H1 (cell line): ENCODE measurements around the gene DNAAF5. TPM values are rescaled to one million over a fixed set of nuclear protein-coding genes. Genes with fewer than 3 reads are reported as not detected.

ENCODE experiments used
- CTCF ChIA-PET: fragments of 300-600 bp; sonication (Branson Sonifier 250); formaldehyde crosslinking; loops from one replicate; lab custom pipeline; 2021; ENCODE audit not compliant: partially characterized antibody; lab: Charles Lee
- POLR2A ChIA-PET: fragments of 300-600 bp; sonication (Branson Sonifier 250); formaldehyde crosslinking; loops from one replicate; lab custom pipeline; 2021; ENCODE audit warnings: inconsistent platforms; ENCODE audit not compliant: partially characterized antibody; lab: Charles Lee
- DNase-seq, 2 experiments: peaks; one replicate each; pipeline versions ENCODE4 v3.0.0 to v3.0.0-alpha.2; 2010 to 2022; ENCODE audit warnings: low spot score in 2 of 2, low read depth in 1 of 2, mixed read lengths in 1 of 2
- FAIRE-seq: peaks from 2 replicates; lab custom pipeline; 2011; peaks lifted over from hg19 to GRCh38; lab: Jason Lieb, UNC
- H2AFZ ChIP-seq: 2 replicates; pipeline ENCODE4 v1.8.1; 2012; ENCODE audit warnings: low read length, inconsistent platforms
- H2AK5ac ChIP-seq: 2 replicates; pipeline ENCODE4 v1.6.1; 2013; ENCODE audit warnings: low read depth, low read length
- H2BK120ac ChIP-seq: replicated peaks from 2 replicates; pipeline ENCODE3; 2013; ENCODE audit warnings: low read depth, low read length, inconsistent platforms
- H2BK12ac ChIP-seq: 2 replicates; pipeline ENCODE4 v1.6.1; 2013; ENCODE audit warnings: low read depth, low read length
- H2BK15ac ChIP-seq: 2 replicates; pipeline ENCODE4 v1.6.1; 2013; ENCODE audit warnings: low read length
- H2BK20ac ChIP-seq: 2 replicates; pipeline ENCODE4 v1.6.1; 2013; ENCODE audit warnings: low read length
- H2BK5ac ChIP-seq: 2 replicates; pipeline ENCODE4 v1.6.1; 2013; ENCODE audit warnings: low read depth, low read length
- H3K14ac ChIP-seq: 2 replicates; pipeline ENCODE4 v1.6.1; 2013; ENCODE audit warnings: inconsistent platforms; ENCODE audit not compliant: insufficient read length
- H3K18ac ChIP-seq: 2 replicates; pipeline ENCODE4 v1.6.1; 2013; ENCODE audit warnings: low read length; ENCODE audit errors: extremely low read depth
- H3K23ac ChIP-seq: 2 replicates; pipeline ENCODE4 v1.6.1; 2013; ENCODE audit warnings: inconsistent platforms; ENCODE audit not compliant: insufficient read length
- H3K23me2 ChIP-seq: 2 replicates; pipeline ENCODE4 v1.6.1; 2013; ENCODE audit warnings: low read depth, low read length
- H3K27ac ChIP-seq: 2 replicates; pipeline ENCODE4 v1.6.1; 2011; ENCODE audit warnings: low read depth, low read length, inconsistent platforms
- H3K27me3 ChIP-seq, 4 experiments: replicated peaks in 1 of 4; 1 replicate in 1 of 4; 2 replicates in 3 of 4; pipeline versions ENCODE4 v1.6.1 to v1.8.1; 2011 to 2013; ENCODE audit warnings: low read length in 3 of 4, mild to moderate bottlenecking in 3 of 4, inconsistent platforms in 2 of 4, mixed read lengths in 2 of 4, moderate library complexity in 1 of 4; ENCODE audit not compliant: control insufficient read depth in 3 of 4, insufficient read depth in 3 of 4; ENCODE audit errors: extremely low read depth in 1 of 4
- H3K36me3 ChIP-seq, 4 experiments: 2 replicates each; pipeline versions ENCODE4 v1.6.1 to v1.8.1; 2011 to 2013; ENCODE audit warnings: mild to moderate bottlenecking in 4 of 4, low read length in 3 of 4, moderate library complexity in 2 of 4, control low read depth in 1 of 4, inconsistent platforms in 1 of 4; ENCODE audit not compliant: insufficient read depth in 4 of 4, control insufficient read depth in 2 of 4
- H3K4ac ChIP-seq: replicated peaks from 2 replicates; pipeline ENCODE3; 2013; ENCODE audit warnings: low read length, low read depth, mixed read lengths, inconsistent platforms; ENCODE audit not compliant: insufficient read length
- H3K4me1 ChIP-seq, 4 experiments: replicated peaks in 1 of 4; 1 replicate in 1 of 4; 2 replicates in 3 of 4; pipeline versions ENCODE4 v1.6.1 to v1.8.1; 2011 to 2013; ENCODE audit warnings: low read length in 3 of 4, inconsistent platforms in 2 of 4, mixed read lengths in 1 of 4; ENCODE audit not compliant: insufficient read depth in 4 of 4, control insufficient read depth in 3 of 4
- H3K4me2 ChIP-seq, 2 experiments: 2 replicates each; pipeline versions ENCODE4 v1.6.1 to v1.8.1; 2011 to 2013; ENCODE audit warnings: low read depth in 2 of 2, low read length in 2 of 2, control low read depth in 1 of 2, inconsistent platforms in 1 of 2, mild to moderate bottlenecking in 1 of 2; ENCODE audit not compliant: insufficient read depth in 1 of 2
- H3K4me3 ChIP-seq, 4 experiments: fragments of 200-600, 300-600 bp in 1 of 4; sonication (generic), shearing (Covaris generic), sonication (Bioruptor Twin) in 1 of 4; 2 replicates each; pipeline versions ENCODE4 v1.5.1 to v1.8.1; 2011 to 2016; ENCODE audit warnings: low read length in 4 of 4, low read depth in 3 of 4, control low read depth in 2 of 4, inconsistent platforms in 2 of 4, mild to moderate bottlenecking in 2 of 4, mixed read lengths in 1 of 4, moderate library complexity in 1 of 4; ENCODE audit not compliant: insufficient read depth in 2 of 4; ENCODE audit errors: extremely low read depth in 1 of 4
- H3K56ac ChIP-seq: replicated peaks from 2 replicates; pipeline ENCODE3; 2013; ENCODE audit warnings: low read depth, mild to moderate bottlenecking, mixed read lengths, low read length, inconsistent platforms; ENCODE audit not compliant: insufficient read length
- H3K79me1 ChIP-seq: 2 replicates; pipeline ENCODE4 v1.6.1; 2013; ENCODE audit warnings: low read depth, low read length, control low read depth
- H3K79me2 ChIP-seq, 2 experiments: 2 replicates each; pipeline versions ENCODE4 v1.6.1 to v1.8.1; 2012 to 2013; ENCODE audit warnings: low read length in 2 of 2, mild to moderate bottlenecking in 2 of 2, inconsistent platforms in 1 of 2; ENCODE audit not compliant: insufficient read depth in 2 of 2, control insufficient read depth in 1 of 2
- H3K9ac ChIP-seq, 4 experiments: replicated peaks in 1 of 4; 1 replicate in 1 of 4; 2 replicates in 3 of 4; pipeline versions ENCODE4 v1.6.1 to v1.8.1; 2011 to 2013; ENCODE audit warnings: low read depth in 3 of 4, low read length in 3 of 4, control low read depth in 2 of 4, mild to moderate bottlenecking in 2 of 4, moderate library complexity in 2 of 4, inconsistent platforms in 1 of 4; ENCODE audit errors: extremely low read depth in 1 of 4
- H3K9me3 ChIP-seq, 2 experiments: 2 replicates each; pipeline versions ENCODE4 v1.6.1 to v1.8.1; 2012 to 2013; ENCODE audit warnings: mild to moderate bottlenecking in 2 of 2, moderate library complexity in 2 of 2, control low read depth in 1 of 2, inconsistent platforms in 1 of 2, low read depth in 1 of 2, low read length in 1 of 2, mixed read lengths in 1 of 2; ENCODE audit not compliant: insufficient read depth in 2 of 2
- H4K20me1 ChIP-seq, 2 experiments: replicated peaks in 1 of 2; 2 replicates each; pipeline versions ENCODE3 to v1.8.1; 2011 to 2013; ENCODE audit warnings: inconsistent platforms in 2 of 2, low read length in 2 of 2, mild to moderate bottlenecking in 1 of 2; ENCODE audit not compliant: insufficient read depth in 2 of 2, control insufficient read depth in 1 of 2
- H4K5ac ChIP-seq: 2 replicates; pipeline ENCODE4 v1.6.1; 2013; ENCODE audit warnings: low read length, low read depth, mixed read lengths, inconsistent platforms; ENCODE audit not compliant: insufficient read length
- H4K8ac ChIP-seq: 2 replicates; pipeline ENCODE4 v1.8.0; 2013; ENCODE audit warnings: mild to moderate bottlenecking, moderate library complexity, low read length, inconsistent platforms; ENCODE audit not compliant: insufficient read depth; ENCODE audit errors: extremely low read depth
- H4K91ac ChIP-seq: replicated peaks from 2 replicates; pipeline ENCODE3; 2013; ENCODE audit warnings: low read length, mixed read lengths, inconsistent platforms; ENCODE audit not compliant: insufficient read length
- ASH2L ChIP-seq: fragments of 200-600, 300-600 bp; sonication (generic); IDR thresholded peaks from one replicate; pipeline ENCODE4 v1.7.1; 2017; ENCODE audit warnings: low read length
- CBX8 ChIP-seq: fragments of 300-800, 300-1000 bp; sonication (generic); IDR thresholded peaks from 2 replicates; pipeline ENCODE4 v1.7.1; 2016; ENCODE audit warnings: low read depth, low read length, borderline replicate concordance
- HDAC6 ChIP-seq: IDR thresholded peaks from one replicate; pipeline ENCODE4 v1.7.1; 2012; ENCODE audit warnings: low read depth, mild to moderate bottlenecking, inconsistent platforms, low read length, moderate library complexity
- MAFK ChIP-seq: IDR thresholded peaks from 2 replicates; pipeline ENCODE4 v1.6.1; 2012; ENCODE audit warnings: low read depth, mild to moderate bottlenecking, improper control_type of control experiment, low read length
- RXRA ChIP-seq: IDR thresholded peaks from 2 replicates; pipeline ENCODE4 v1.6.1; 2011; ENCODE audit warnings: low read depth, mild to moderate bottlenecking, low read length, moderate library complexity; ENCODE audit not compliant: insufficient read depth
- TAF7 ChIP-seq: optimal IDR thresholded peaks from 2 replicates; pipeline ENCODE3; 2011; ENCODE audit warnings: low read depth, mild to moderate bottlenecking, inconsistent platforms, low read length, moderate library complexity, borderline replicate concordance
- WGBS, 2 experiments: shearing (Covaris generic) in 1 of 2; methylation state at CpG; one replicate each; pipeline versions ENCODE4 v1.1.6 to v1.1.7; 2013 to 2015; ENCODE audit warnings: low lambda C conversion rate in 2 of 2, mixed read lengths in 2 of 2, inconsistent platforms in 1 of 2, low coverage in 1 of 2, missing lambda C conversion rate in 1 of 2; ENCODE audit not compliant: insufficient replicate concordance in 2 of 2, insufficient coverage in 1 of 2, insufficient read length in 1 of 2; ENCODE audit errors: extremely low coverage in 1 of 2, missing lambda C conversion rate in 1 of 2; 5-methylcytosine and 5-hydroxymethylcytosine counted together
- polyA plus RNA-seq, 7 experiments: library from polyadenylated mRNA; depleted of rRNA in 3 of 7; stranded (reverse) in 5 of 7; unstranded in 2 of 7; fragments of >200 nt in 5 of 7; fragments of 200-250 nt in 2 of 7; gene quantifications; 1 replicate in 5 of 7; 2 replicates in 1 of 7; 4 replicates in 1 of 7; pipeline versions ENCODE4 v1.2.1 to v1.2.3, GENCODE V29; 2011 to 2013; ENCODE audit warnings: missing spikeins in 2 of 7, mixed read lengths in 2 of 7
- total RNA-seq: library from RNA; stranded (reverse); fragmentation: NEBNext Ultra II Directional; extraction: Animal tissue kit (Norgen Biotek cat#: 25700); gene quantifications from 2 replicates; pipeline ENCODE4 v1.2.1, GENCODE V29; 2021
- TF ChIP-seq, protein P1 (sequence below): IDR thresholded peaks from 2 replicates; pipeline ENCODE4 v1.6.1; 2012; ENCODE audit warnings: low read length, inconsistent platforms

Gene DNAAF5
- total and polyA plus RNA-seq, 2 of the 8 experiments (the other 6 are each of a cell fraction or from before 2014, with no cell fraction given): 55.1 to 95.9 TPM

DNA sequence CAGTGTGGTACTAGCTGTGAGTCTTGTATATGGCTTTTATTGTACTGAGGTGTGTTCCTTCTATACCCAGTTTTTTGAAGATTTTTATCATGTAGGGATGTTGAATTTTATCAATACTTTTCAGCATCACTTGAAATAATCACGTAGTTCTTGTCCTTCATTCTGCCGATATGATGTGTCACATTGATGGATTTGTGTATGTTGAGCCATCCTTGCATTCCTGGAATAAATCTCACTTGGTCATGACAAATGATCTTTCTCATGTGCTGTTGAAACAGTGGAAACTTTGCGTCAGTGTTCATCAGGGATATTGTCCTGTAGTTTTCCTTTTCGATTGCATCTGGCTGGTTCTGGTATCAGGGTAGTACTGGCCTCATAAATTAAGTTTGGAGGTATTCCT lies 7.7 kb downstream of the DNAAF5 start:
- no peak overlapping the region for H4K8ac ChIP-seq
- ChIA-PET CTCF (no interaction called here), POLR2A (no interaction called here)
- H3K56ac ChIP-seq: no peak overlapping the region
- no peak overlapping the region for H3K4me3 ChIP-seq
- H2BK5ac ChIP-seq: no peak overlapping the region
- H3K14ac ChIP-seq: no peak overlapping the region
- no peak overlapping the region for H2BK12ac ChIP-seq
- no peak overlapping the region for H2AFZ ChIP-seq
- no peak overlapping the region for H3K9ac ChIP-seq
- H4K91ac ChIP-seq: no peak overlapping the region
- FAIRE-seq: no peak
- H2AK5ac ChIP-seq: no peak overlapping the region
- no peak overlapping the region for H2BK15ac ChIP-seq
- DNase-seq: no peak
- peaks cover 9 to 16% of the 10 kb centered on the region in 2 experiments; a peak in 3 of 4 replicates for H3K9me3 ChIP-seq
- H3K36me3 ChIP-seq: peaks cover 0 to 23% (median 17%) of the 10 kb centered on the region in 4 experiments; a peak in 6 of 8 replicates
- H3K23me2 ChIP-seq: no peaks in the 10 kb centered on the region
- H3K18ac ChIP-seq: no peak overlapping the region
- H3K23ac ChIP-seq: no peak overlapping the region
- H3K79me2 ChIP-seq: peaks cover 13 to 91% of the 10 kb centered on the region in 2 experiments
- H2BK120ac ChIP-seq: no peak overlapping the region
- no peak overlapping the region for H3K4ac ChIP-seq
- H3K27me3 ChIP-seq: no peaks in the 10 kb centered on the region
- 0 out of 7 replicates have a peak, but pooled peaks cover 0 to 3% (median 0%) of the 10 kb centered on the region in 4 experiments for H3K4me1 ChIP-seq
- no peak overlapping the region for H3K4me2 ChIP-seq
- TF ChIP-seq ASH2L: no peak
- no peak for TF ChIP-seq HDAC6
- no peak for TF ChIP-seq RXRA
- no peak for TF ChIP-seq MAFK
- no peak for TF ChIP-seq TAF7
- TF ChIP-seq, protein P1, sequence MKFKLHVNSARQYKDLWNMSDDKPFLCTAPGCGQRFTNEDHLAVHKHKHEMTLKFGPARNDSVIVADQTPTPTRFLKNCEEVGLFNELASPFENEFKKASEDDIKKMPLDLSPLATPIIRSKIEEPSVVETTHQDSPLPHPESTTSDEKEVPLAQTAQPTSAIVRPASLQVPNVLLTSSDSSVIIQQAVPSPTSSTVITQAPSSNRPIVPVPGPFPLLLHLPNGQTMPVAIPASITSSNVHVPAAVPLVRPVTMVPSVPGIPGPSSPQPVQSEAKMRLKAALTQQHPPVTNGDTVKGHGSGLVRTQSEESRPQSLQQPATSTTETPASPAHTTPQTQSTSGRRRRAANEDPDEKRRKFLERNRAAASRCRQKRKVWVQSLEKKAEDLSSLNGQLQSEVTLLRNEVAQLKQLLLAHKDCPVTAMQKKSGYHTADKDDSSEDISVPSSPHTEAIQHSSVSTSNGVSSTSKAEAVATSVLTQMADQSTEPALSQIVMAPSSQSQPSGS: no peak
- no peak for TF ChIP-seq CBX8
- TF ChIP-seq, all 59 proteins: peak for 0
- Histone ChIP-seq H3K79me1 (peaks cover 10% of the 10 kb centered on the region), H3K27ac (no peak overlapping the region), H4K20me1 (peaks cover 0 to 5% of the 10 kb centered on the region in 2 experiments), H4K5ac (no peak overlapping the region), H2BK20ac (no peak overlapping the region)
- WGBS, 2 experiments: 89% methylated on average over 4 of the region's 4 CpGs; no CpG with 5 or more reads in 1 of the 2 experiments
